WTC11 (cell line): ENCODE results near the gene RRP1B. TPM values are rescaled to one million over a fixed set of nuclear protein-coding genes. Genes with fewer than 3 reads are reported as not detected.

Source experiments
- ATAC-seq: fragments of 200-7000 bp; cut with Tn5 transposase; 2 replicates; pipeline ENCODE4 v1.10.0; 2021; ENCODE audit warnings: mild to moderate bottlenecking, moderate library complexity
- CTCF ChIA-PET: fragments of 300-600 bp; sonication (Branson Sonifier 250); formaldehyde crosslinking; loops from one replicate; lab custom pipeline; 2021; ENCODE audit warnings: antibody characterized with exemption; lab: Charles Lee
- POLR2A ChIA-PET: fragments of 350-600 bp; sonication (Branson Sonifier 250); formaldehyde crosslinking; loops from one replicate; lab custom pipeline; 2021; ENCODE audit warnings: antibody characterized with exemption; lab: Charles Lee
- DNase-seq: peaks from one replicate; pipeline ENCODE4 v3.0.0; 2021; ENCODE audit warnings: low spot score
- H3K27ac Mint-ChIP-seq: 2 replicates; pipeline ENCODE4 v1.8.0; 2021; ENCODE audit warnings: mixed read lengths
- H3K27me3 Mint-ChIP-seq: 2 replicates; pipeline ENCODE4 v1.8.0; 2021; ENCODE audit warnings: low read depth, mild to moderate bottlenecking, moderate library complexity, mixed read lengths
- H3K36me3 Mint-ChIP-seq: 2 replicates; pipeline ENCODE4 v1.8.0; 2021; ENCODE audit warnings: mixed read lengths
- H3K4me1 Mint-ChIP-seq: 2 replicates; pipeline ENCODE4 v1.8.0; 2022; ENCODE audit warnings: mixed read lengths
- H3K4me3 Mint-ChIP-seq: 2 replicates; pipeline ENCODE4 v1.8.0; 2021; ENCODE audit warnings: mild to moderate bottlenecking, moderate library complexity, mixed read lengths
- H3K9me3 Mint-ChIP-seq: 2 replicates; pipeline ENCODE4 v1.8.0; 2021; ENCODE audit warnings: mixed read lengths
- CBFB ChIP-seq: sonication (generic); formaldehyde crosslinking; IDR thresholded peaks from 2 replicates; pipeline ENCODE4 v1.8.1; 2022; ENCODE audit warnings: mild to moderate bottlenecking, low read depth, missing genetic modification reagents
- FOXK1 ChIP-seq: sonication (generic); formaldehyde crosslinking; IDR thresholded peaks from 2 replicates; pipeline ENCODE4 v1.8.0; 2022; ENCODE audit warnings: mild to moderate bottlenecking, moderate library complexity, missing genetic modification reagents
- GABPB1 ChIP-seq: sonication (generic); formaldehyde crosslinking; IDR thresholded peaks from 2 replicates; pipeline ENCODE4 v1.8.1; 2023; ENCODE audit warnings: mild to moderate bottlenecking, missing genetic modification reagents
- KAT7 ChIP-seq: sonication (generic); formaldehyde crosslinking; IDR thresholded peaks from 2 replicates; pipeline ENCODE4 v1.8.1; 2023; ENCODE audit warnings: missing genetic modification reagents, mild to moderate bottlenecking, borderline replicate concordance
- MXD4 ChIP-seq: fragments of 250-450 bp; sonication (Bioruptor Pico); IDR thresholded peaks from 2 replicates; pipeline ENCODE4 v1.8.0; 2021; ENCODE audit warnings: mild to moderate bottlenecking, moderate library complexity, borderline replicate concordance
- NFE2L1 ChIP-seq: sonication (generic); formaldehyde crosslinking; IDR thresholded peaks from 2 replicates; pipeline ENCODE4 v1.8.1; 2023; ENCODE audit warnings: missing genetic modification reagents
- NR2C2 ChIP-seq: sonication (generic); formaldehyde crosslinking; IDR thresholded peaks from 2 replicates; pipeline ENCODE4 v1.8.0; 2022; ENCODE audit warnings: mild to moderate bottlenecking, missing genetic modification reagents
- RELA ChIP-seq: sonication (generic); formaldehyde crosslinking; IDR thresholded peaks from 2 replicates; pipeline ENCODE4 v1.8.1; 2022; ENCODE audit warnings: missing genetic modification reagents, mild to moderate bottlenecking, borderline replicate concordance
- SMAD3 ChIP-seq: sonication (generic); formaldehyde crosslinking; IDR thresholded peaks from 2 replicates; pipeline ENCODE4 v1.8.0; 2022; ENCODE audit warnings: missing genetic modification reagents, mild to moderate bottlenecking, borderline replicate concordance
- ZNF317 ChIP-seq: sonication (generic); formaldehyde crosslinking; IDR thresholded peaks from 2 replicates; pipeline ENCODE4 v1.8.1; 2023; ENCODE audit warnings: low read depth, mild to moderate bottlenecking, moderate library complexity, missing genetic modification reagents, borderline replicate concordance
- ZNF671 ChIP-seq: fragments of 250-450 bp; sonication (Bioruptor Pico); IDR thresholded peaks from 2 replicates; pipeline ENCODE4 v1.8.0; 2021; ENCODE audit warnings: mild to moderate bottlenecking
- total RNA-seq: library from RNA; stranded (reverse); gene quantifications from 3 replicates; pipeline ENCODE4 v1.2.3, GENCODE V29; 2021
- TF ChIP-seq, protein P1 (sequence below): sonication (generic); formaldehyde crosslinking; IDR thresholded peaks from 2 replicates; pipeline ENCODE4 v1.8.0; 2023; ENCODE audit warnings: missing genetic modification reagents, mild to moderate bottlenecking, borderline replicate concordance
- TF ChIP-seq, protein P2 (sequence below): sonication (generic); formaldehyde crosslinking; IDR thresholded peaks from 2 replicates; pipeline ENCODE4 v1.8.1; 2023; ENCODE audit warnings: mild to moderate bottlenecking, missing genetic modification reagents, moderate library complexity
- TF ChIP-seq, protein P3 (sequence below): fragments of 250-450 bp; sonication (Bioruptor Pico); IDR thresholded peaks from 2 replicates; pipeline ENCODE4 v1.9.0; 2021; ENCODE audit warnings: mild to moderate bottlenecking
- TF ChIP-seq, protein P4 (sequence below): sonication (generic); formaldehyde crosslinking; IDR thresholded peaks from 2 replicates; pipeline ENCODE4 v1.8.1; 2022; ENCODE audit warnings: mild to moderate bottlenecking, missing genetic modification reagents, moderate library complexity, borderline replicate concordance
- TF ChIP-seq, protein P5 (sequence below): sonication (generic); formaldehyde crosslinking; IDR thresholded peaks from 2 replicates; pipeline ENCODE4 v1.8.0; 2022; ENCODE audit warnings: mild to moderate bottlenecking, missing genetic modification reagents
- TF ChIP-seq, protein P6 (sequence below): sonication (generic); formaldehyde crosslinking; IDR thresholded peaks from 2 replicates; pipeline ENCODE4 v1.8.0; 2022; ENCODE audit warnings: mild to moderate bottlenecking, missing genetic modification reagents
- TF ChIP-seq, protein P7 (sequence below): fragments of 250-450 bp; sonication (Bioruptor Pico); IDR thresholded peaks from 2 replicates; pipeline ENCODE4 v1.9.0; 2021; ENCODE audit warnings: mild to moderate bottlenecking, borderline replicate concordance

Gene RRP1B
- total RNA-seq, 1 experiment from 2014 or later = 74.9 TPM

DNA sequence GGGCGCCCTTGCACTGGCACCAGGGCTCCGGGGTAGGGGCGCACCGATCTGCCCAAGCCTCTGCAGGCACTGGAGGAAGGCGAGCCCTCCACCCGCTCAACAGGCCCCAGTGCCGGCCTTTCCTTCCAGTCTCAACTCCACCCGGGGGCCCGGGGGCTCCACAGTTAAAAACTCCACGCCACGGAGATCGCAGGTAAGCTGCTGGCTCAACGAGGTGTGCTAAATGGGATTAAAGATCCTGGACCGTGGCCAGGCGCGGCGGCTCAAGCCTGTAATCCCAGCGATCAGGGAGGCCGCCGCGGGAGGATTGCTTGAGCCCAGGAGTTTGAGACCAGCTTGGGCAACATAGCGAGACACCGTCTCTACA is 608 bp upstream of the RRP1B start:
- H3K9me3 Mint-ChIP-seq = no peaks in the 10 kb centered on the region
- TF ChIP-seq, protein P1, sequence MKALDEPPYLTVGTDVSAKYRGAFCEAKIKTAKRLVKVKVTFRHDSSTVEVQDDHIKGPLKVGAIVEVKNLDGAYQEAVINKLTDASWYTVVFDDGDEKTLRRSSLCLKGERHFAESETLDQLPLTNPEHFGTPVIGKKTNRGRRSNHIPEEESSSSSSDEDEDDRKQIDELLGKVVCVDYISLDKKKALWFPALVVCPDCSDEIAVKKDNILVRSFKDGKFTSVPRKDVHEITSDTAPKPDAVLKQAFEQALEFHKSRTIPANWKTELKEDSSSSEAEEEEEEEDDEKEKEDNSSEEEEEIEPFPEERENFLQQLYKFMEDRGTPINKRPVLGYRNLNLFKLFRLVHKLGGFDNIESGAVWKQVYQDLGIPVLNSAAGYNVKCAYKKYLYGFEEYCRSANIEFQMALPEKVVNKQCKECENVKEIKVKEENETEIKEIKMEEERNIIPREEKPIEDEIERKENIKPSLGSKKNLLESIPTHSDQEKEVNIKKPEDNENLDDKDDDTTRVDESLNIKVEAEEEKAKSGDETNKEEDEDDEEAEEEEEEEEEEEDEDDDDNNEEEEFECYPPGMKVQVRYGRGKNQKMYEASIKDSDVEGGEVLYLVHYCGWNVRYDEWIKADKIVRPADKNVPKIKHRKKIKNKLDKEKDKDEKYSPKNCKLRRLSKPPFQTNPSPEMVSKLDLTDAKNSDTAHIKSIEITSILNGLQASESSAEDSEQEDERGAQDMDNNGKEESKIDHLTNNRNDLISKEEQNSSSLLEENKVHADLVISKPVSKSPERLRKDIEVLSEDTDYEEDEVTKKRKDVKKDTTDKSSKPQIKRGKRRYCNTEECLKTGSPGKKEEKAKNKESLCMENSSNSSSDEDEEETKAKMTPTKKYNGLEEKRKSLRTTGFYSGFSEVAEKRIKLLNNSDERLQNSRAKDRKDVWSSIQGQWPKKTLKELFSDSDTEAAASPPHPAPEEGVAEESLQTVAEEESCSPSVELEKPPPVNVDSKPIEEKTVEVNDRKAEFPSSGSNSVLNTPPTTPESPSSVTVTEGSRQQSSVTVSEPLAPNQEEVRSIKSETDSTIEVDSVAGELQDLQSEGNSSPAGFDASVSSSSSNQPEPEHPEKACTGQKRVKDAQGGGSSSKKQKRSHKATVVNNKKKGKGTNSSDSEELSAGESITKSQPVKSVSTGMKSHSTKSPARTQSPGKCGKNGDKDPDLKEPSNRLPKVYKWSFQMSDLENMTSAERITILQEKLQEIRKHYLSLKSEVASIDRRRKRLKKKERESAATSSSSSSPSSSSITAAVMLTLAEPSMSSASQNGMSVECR (CRISPR knock-in tag) = no peak
- TF ChIP-seq, protein P2, sequence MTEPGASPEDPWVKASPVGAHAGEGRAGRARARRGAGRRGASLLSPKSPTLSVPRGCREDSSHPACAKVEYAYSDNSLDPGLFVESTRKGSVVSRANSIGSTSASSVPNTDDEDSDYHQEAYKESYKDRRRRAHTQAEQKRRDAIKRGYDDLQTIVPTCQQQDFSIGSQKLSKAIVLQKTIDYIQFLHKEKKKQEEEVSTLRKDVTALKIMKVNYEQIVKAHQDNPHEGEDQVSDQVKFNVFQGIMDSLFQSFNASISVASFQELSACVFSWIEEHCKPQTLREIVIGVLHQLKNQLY (CRISPR knock-in tag) = no peak
- TF ChIP-seq FOXK1 (no peak), ZNF671 (CRISPR knock-in tag) (no peak)
- ChIA-PET CTCF (no interaction called here), POLR2A (interaction anchor here (0.8 kb wide), 1 partner anchor 817 kb away, joined by 3 read pairs; no protein-coding TSS in a partner anchor)
- H3K4me1 Mint-ChIP-seq = peaks cover 21% of the 10 kb centered on the region
- H3K27ac Mint-ChIP-seq = no peak overlapping the region
- DNase-seq = no peak
- H3K27me3 Mint-ChIP-seq = peaks cover 8% of the 10 kb centered on the region; the same call in 1 of the 2 replicates
- peaks cover 21% of the 10 kb centered on the region for H3K36me3 Mint-ChIP-seq
- no peak for ATAC-seq
- H3K4me3 Mint-ChIP-seq = peak overlapping the region; percentile 52

DNA sequence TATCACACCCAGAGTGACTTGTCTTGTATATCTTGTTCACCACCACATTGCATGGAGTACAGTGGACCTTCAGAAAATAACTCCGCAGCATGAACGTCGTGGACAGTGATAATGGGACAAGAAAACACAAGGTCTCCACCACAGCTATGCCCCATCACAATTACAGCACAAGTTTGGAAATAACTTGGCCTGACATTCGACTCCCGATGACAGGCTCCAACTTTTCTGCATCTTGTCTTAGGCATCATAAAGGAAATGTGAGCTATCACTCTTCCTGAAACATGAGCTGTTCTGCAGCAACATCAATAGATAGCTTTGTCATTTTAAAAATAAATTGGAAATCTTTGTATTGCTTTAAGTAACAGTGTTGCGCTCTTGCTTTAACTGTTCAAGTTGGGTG is 2.9 kb downstream of the RRP1B start:
- H3K9me3 Mint-ChIP-seq = peaks cover 6% of the 10 kb centered on the region
- H3K36me3 Mint-ChIP-seq = peaks cover 49% of the 10 kb centered on the region
- TF ChIP-seq NR2C2 (CRISPR knock-in tag) (no peak), GABPB1 (no peak), KAT7 (CRISPR knock-in tag) (no peak), CBFB (CRISPR knock-in tag) (no peak), SMAD3 (CRISPR knock-in tag) (no peak), ZNF317 (CRISPR knock-in tag) (no peak), RELA (no peak), NFE2L1 (CRISPR knock-in tag) (no peak), MXD4 (CRISPR knock-in tag) (no peak)
- TF ChIP-seq, protein P3, sequence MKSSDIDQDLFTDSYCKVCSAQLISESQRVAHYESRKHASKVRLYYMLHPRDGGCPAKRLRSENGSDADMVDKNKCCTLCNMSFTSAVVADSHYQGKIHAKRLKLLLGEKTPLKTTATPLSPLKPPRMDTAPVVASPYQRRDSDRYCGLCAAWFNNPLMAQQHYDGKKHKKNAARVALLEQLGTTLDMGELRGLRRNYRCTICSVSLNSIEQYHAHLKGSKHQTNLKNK (CRISPR knock-in tag) = no peak
- TF ChIP-seq, protein P4, sequence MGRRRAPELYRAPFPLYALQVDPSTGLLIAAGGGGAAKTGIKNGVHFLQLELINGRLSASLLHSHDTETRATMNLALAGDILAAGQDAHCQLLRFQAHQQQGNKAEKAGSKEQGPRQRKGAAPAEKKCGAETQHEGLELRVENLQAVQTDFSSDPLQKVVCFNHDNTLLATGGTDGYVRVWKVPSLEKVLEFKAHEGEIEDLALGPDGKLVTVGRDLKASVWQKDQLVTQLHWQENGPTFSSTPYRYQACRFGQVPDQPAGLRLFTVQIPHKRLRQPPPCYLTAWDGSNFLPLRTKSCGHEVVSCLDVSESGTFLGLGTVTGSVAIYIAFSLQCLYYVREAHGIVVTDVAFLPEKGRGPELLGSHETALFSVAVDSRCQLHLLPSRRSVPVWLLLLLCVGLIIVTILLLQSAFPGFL (CRISPR knock-in tag) = no peak
- TF ChIP-seq, protein P5, sequence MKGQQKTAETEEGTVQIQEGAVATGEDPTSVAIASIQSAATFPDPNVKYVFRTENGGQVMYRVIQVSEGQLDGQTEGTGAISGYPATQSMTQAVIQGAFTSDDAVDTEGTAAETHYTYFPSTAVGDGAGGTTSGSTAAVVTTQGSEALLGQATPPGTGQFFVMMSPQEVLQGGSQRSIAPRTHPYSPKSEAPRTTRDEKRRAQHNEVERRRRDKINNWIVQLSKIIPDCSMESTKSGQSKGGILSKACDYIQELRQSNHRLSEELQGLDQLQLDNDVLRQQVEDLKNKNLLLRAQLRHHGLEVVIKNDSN = no peak
- TF ChIP-seq, protein P6, sequence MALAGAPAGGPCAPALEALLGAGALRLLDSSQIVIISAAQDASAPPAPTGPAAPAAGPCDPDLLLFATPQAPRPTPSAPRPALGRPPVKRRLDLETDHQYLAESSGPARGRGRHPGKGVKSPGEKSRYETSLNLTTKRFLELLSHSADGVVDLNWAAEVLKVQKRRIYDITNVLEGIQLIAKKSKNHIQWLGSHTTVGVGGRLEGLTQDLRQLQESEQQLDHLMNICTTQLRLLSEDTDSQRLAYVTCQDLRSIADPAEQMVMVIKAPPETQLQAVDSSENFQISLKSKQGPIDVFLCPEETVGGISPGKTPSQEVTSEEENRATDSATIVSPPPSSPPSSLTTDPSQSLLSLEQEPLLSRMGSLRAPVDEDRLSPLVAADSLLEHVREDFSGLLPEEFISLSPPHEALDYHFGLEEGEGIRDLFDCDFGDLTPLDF (CRISPR knock-in tag) = no peak
- TF ChIP-seq, protein P7, sequence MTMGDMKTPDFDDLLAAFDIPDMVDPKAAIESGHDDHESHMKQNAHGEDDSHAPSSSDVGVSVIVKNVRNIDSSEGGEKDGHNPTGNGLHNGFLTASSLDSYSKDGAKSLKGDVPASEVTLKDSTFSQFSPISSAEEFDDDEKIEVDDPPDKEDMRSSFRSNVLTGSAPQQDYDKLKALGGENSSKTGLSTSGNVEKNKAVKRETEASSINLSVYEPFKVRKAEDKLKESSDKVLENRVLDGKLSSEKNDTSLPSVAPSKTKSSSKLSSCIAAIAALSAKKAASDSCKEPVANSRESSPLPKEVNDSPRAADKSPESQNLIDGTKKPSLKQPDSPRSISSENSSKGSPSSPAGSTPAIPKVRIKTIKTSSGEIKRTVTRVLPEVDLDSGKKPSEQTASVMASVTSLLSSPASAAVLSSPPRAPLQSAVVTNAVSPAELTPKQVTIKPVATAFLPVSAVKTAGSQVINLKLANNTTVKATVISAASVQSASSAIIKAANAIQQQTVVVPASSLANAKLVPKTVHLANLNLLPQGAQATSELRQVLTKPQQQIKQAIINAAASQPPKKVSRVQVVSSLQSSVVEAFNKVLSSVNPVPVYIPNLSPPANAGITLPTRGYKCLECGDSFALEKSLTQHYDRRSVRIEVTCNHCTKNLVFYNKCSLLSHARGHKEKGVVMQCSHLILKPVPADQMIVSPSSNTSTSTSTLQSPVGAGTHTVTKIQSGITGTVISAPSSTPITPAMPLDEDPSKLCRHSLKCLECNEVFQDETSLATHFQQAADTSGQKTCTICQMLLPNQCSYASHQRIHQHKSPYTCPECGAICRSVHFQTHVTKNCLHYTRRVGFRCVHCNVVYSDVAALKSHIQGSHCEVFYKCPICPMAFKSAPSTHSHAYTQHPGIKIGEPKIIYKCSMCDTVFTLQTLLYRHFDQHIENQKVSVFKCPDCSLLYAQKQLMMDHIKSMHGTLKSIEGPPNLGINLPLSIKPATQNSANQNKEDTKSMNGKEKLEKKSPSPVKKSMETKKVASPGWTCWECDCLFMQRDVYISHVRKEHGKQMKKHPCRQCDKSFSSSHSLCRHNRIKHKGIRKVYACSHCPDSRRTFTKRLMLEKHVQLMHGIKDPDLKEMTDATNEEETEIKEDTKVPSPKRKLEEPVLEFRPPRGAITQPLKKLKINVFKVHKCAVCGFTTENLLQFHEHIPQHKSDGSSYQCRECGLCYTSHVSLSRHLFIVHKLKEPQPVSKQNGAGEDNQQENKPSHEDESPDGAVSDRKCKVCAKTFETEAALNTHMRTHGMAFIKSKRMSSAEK (CRISPR knock-in tag) = no peak
- TF ChIP-seq, protein P2 (CRISPR knock-in tag) = no peak
- H3K4me1 Mint-ChIP-seq = peaks cover 21% of the 10 kb centered on the region
- ChIA-PET CTCF (no interaction called here), POLR2A (no interaction called here)
- DNase-seq (no peak), ATAC-seq (no peak)
- no peak overlapping the region for H3K27ac Mint-ChIP-seq
- peaks cover 8% of the 10 kb centered on the region; the same call in 1 of the 2 replicates for H3K27me3 Mint-ChIP-seq
- H3K4me3 Mint-ChIP-seq = 0 out of 2 replicates have a peak overlapping the region, but pooled peaks have one; percentile 94
